GM12878 (cell line): ENCODE results near the gene PLA2G2C. TPM values are rescaled to one million over a fixed set of nuclear protein-coding genes. Genes with fewer than 3 reads are reported as not detected.

Experiments used
- ATAC-seq: fragments of 200-7000 bp; cut with Tn5 transposase; 3 replicates; pipeline ENCODE4 v1.9.1; 2020; ENCODE audit warnings: mild to moderate bottlenecking, moderate library complexity
- BruUV-seq: library from RNA; stranded (reverse); fragments of 400-500 nt; replicated peaks from 2 replicates; lab custom pipeline; 2021; lab: Mats Ljungman, UMichigan
- CTCF ChIA-PET: fragments of 300-600 bp; sonication (Branson Sonifier 250); formaldehyde crosslinking; extraction: SDS; loops from one replicate; lab custom pipeline; 2021; ENCODE audit warnings: inconsistent platforms; lab: Yijun Ruan, JAX
- POLR2A ChIA-PET: fragments of 350-600 bp; formaldehyde crosslinking; extraction: SDS; loops from one replicate; lab custom pipeline; 2021; ENCODE audit warnings: inconsistent platforms; lab: Charles Lee
- RAD21 ChIA-PET: fragments of 300-600 bp; sonication (Branson Sonifier 250); formaldehyde crosslinking; loops from one replicate; lab custom pipeline; 2023; ENCODE audit warnings: antibody characterized with exemption; ENCODE audit not compliant: unreplicated experiment; lab: Charles Lee
- SMC1A ChIA-PET: fragments of 300-600 bp; sonication (Branson Sonifier 250); formaldehyde crosslinking; loops from one replicate; lab custom pipeline; 2023; ENCODE audit not compliant: unreplicated experiment, uncharacterized antibody; lab: Charles Lee
- DNase-seq: peaks from one replicate; pipeline ENCODE4 v3.0.0-alpha.2; 2011; ENCODE audit warnings: low read depth, low spot score
- FAIRE-seq: peaks from 3 replicates; lab custom pipeline; 2011; peaks lifted over from hg19 to GRCh38; lab: Jason Lieb, UNC
- H2AFZ ChIP-seq: 2 replicates; pipeline ENCODE4 v1.6.0; 2011; ENCODE audit warnings: low read depth, low read length, control low read depth; ENCODE audit not compliant: control insufficient read depth
- H3K27ac ChIP-seq: 2 replicates; pipeline ENCODE4 v1.5.1; 2011; ENCODE audit warnings: control low read depth; ENCODE audit not compliant: control insufficient read depth, insufficient read depth
- H3K27me3 ChIP-seq, 2 experiments: replicated peaks in 1 of 2; 2 replicates each; pipeline versions ENCODE4 v1.6.0 to v1.6.1; 2011; ENCODE audit warnings: low read length in 1 of 2; ENCODE audit not compliant: control insufficient read depth in 2 of 2, insufficient read depth in 2 of 2
- H3K36me3 ChIP-seq, 2 experiments: 2 replicates each; pipeline ENCODE4 v1.5.1; 2011; ENCODE audit warnings: low read length in 1 of 2; ENCODE audit not compliant: control insufficient read depth in 2 of 2, insufficient read depth in 2 of 2
- H3K4me1 ChIP-seq: 2 replicates; pipeline ENCODE4 v1.6.1; 2011; ENCODE audit warnings: mild to moderate bottlenecking, low read length, moderate library complexity, mixed read lengths; ENCODE audit not compliant: control insufficient read depth, insufficient read depth
- H3K4me2 ChIP-seq: 2 replicates; pipeline ENCODE4 v1.6.0; 2011; ENCODE audit warnings: control low read depth; ENCODE audit not compliant: control insufficient read depth, insufficient read depth
- H3K4me3 ChIP-seq: fragments of 200-600 bp; sonication (generic); 2 replicates; pipeline ENCODE4 v1.5.1; 2016
- H3K79me2 ChIP-seq: 2 replicates; pipeline ENCODE4 v1.6.0; 2011; ENCODE audit warnings: low read length; ENCODE audit not compliant: control insufficient read depth, insufficient read depth
- H3K9ac ChIP-seq: 2 replicates; pipeline ENCODE4 v1.8.0; 2011; ENCODE audit warnings: low read length, control low read depth, mixed read lengths; ENCODE audit not compliant: control insufficient read depth, insufficient read depth
- H3K9me3 ChIP-seq: replicated peaks from 3 replicates; pipeline ENCODE4 v1.5.1; 2011; ENCODE audit warnings: mild to moderate bottlenecking, low read length; ENCODE audit not compliant: control insufficient read depth, insufficient read depth
- H4K20me1 ChIP-seq: 2 replicates; pipeline ENCODE4 v1.6.0; 2011; ENCODE audit not compliant: control insufficient read depth, insufficient read depth
- ATF7 ChIP-seq: fragments of 450-650 bp; IDR thresholded peaks from 2 replicates; pipeline ENCODE4 v1.6.1; 2016; ENCODE audit warnings: low read depth, mild to moderate bottlenecking
- CREB1 ChIP-seq: IDR thresholded peaks from 2 replicates; pipeline ENCODE4 v1.6.1; 2012; ENCODE audit warnings: low read depth, mild to moderate bottlenecking, inconsistent platforms
- HDAC6 ChIP-seq: fragments of 200-600 bp; sonication (generic); IDR thresholded peaks from one replicate; pipeline ENCODE4 v1.8.0; 2017; ENCODE audit warnings: antibody characterized with exemption; ENCODE audit not compliant: unreplicated experiment
- KDM1A ChIP-seq: fragments of 200-600 bp; sonication (generic); IDR thresholded peaks from 2 replicates; pipeline ENCODE4 v1.6.1; 2016; ENCODE audit warnings: borderline replicate concordance
- MTA2 ChIP-seq: fragments of 450-650 bp; IDR thresholded peaks from 2 replicates; pipeline ENCODE4 v1.6.1; 2016; ENCODE audit warnings: low read depth, mild to moderate bottlenecking, moderate library complexity
- MYC ChIP-seq: IDR thresholded peaks from 2 replicates; pipeline ENCODE4 v1.6.1; 2011; ENCODE audit warnings: mild to moderate bottlenecking, low read length, moderate library complexity, inconsistent platforms; ENCODE audit not compliant: insufficient read depth, insufficient replicate concordance, insufficient read length, severe bottlenecking
- NFYA ChIP-seq: IDR thresholded peaks from 2 replicates; pipeline ENCODE4 v1.6.1; 2011; ENCODE audit warnings: low read depth, mild to moderate bottlenecking, low read length, improper control_type of control experiment, borderline replicate concordance
- PRDM15 ChIP-seq: fragments of 450-650 bp; formaldehyde crosslinking; IDR thresholded peaks from 2 replicates; pipeline ENCODE4 v1.4.0; 2020; ENCODE audit warnings: mild to moderate bottlenecking, moderate library complexity
- ZNF384 ChIP-seq: IDR thresholded peaks from 2 replicates; pipeline ENCODE4 v1.6.1; 2012; ENCODE audit warnings: low read depth, mild to moderate bottlenecking, low read length, improper control_type of control experiment, borderline replicate concordance
- WGBS: methylation state at CpG from one replicate; pipeline ENCODE4 v1.1.6; 2016; ENCODE audit warnings: low lambda C conversion rate; ENCODE audit not compliant: insufficient replicate concordance, insufficient coverage; ENCODE audit errors: missing lambda C conversion rate; 5-methylcytosine and 5-hydroxymethylcytosine counted together
- in situ Hi-C: fragments of 300-500 bp; cut with MboI; formaldehyde crosslinking; loops from 9 replicates; pipeline ENCODE4 v1.14.3; 2018; ENCODE audit warnings: mixed read lengths
- intact Hi-C: fragments of 100-400 bp; cut with micrococcal nuclease; formaldehyde crosslinking; loops from one replicate; pipeline ENCODE4 v1.14.2; 2022; ENCODE audit not compliant: unreplicated experiment
- polyA plus RNA-seq, 11 experiments: library from polyadenylated mRNA; depleted of rRNA in 4 of 11; unstranded in 6 of 11; stranded (reverse) in 5 of 11; fragments of >200 nt; fragmentation: Nextera tagmentation in 4 of 11; fragmentation: Illumina TruSeq in 1 of 11; extraction: Ambion mirVana in 4 of 11; extraction: Trizol in 1 of 11; gene quantifications; 1 replicate in 1 of 11; 2 replicates in 10 of 11; pipeline versions ENCODE4 v1.2.1 to v1.2.3, GENCODE V29; 2011 to 2016; ENCODE audit warnings: inconsistent platforms in 2 of 11, missing spikeins in 2 of 11, low read depth in 1 of 11
- total RNA-seq, 4 experiments: library from RNA; depleted of rRNA in 3 of 4; stranded (reverse); fragments of >200 nt in 3 of 4; fragmentation: Illumina TruSeq in 1 of 4; extraction: Trizol in 1 of 4; gene quantifications; 2 replicates each; pipeline versions ENCODE4 v1.2.1 to v1.2.3, GENCODE V29; 2013 to 2021

Gene PLA2G2C
- total and polyA plus RNA-seq, 10 of the 15 experiments (the other 5 are each of a cell fraction or from before 2014, with no cell fraction given): 0.05 TPM; not detected in 9

GRCh38 chr1:20123722-20124455 lies 62.4 kb downstream of the PLA2G2C start:
- Histone ChIP-seq H3K27ac (peak overlapping the region; percentile 33; the same call in 1 of the 2 replicates), H3K27me3 (no peaks in the 10 kb centered on the region), H3K79me2 (no peaks in the 10 kb centered on the region), H3K4me1 (peaks cover 53% of the 10 kb centered on the region), H3K36me3 (no peaks in the 10 kb centered on the region), H2AFZ (no peak overlapping the region), H4K20me1 (no peaks in the 10 kb centered on the region), H3K4me3 (no peak overlapping the region), H3K4me2 (0 out of 2 replicates have a peak overlapping the region, but pooled peaks have one; percentile 13), H3K9ac (no peak overlapping the region), H3K9me3 (peaks cover 2% of the 10 kb centered on the region; the same call in 1 of the 3 replicates)
- CTCF ChIA-PET: interaction anchor here (1.1 to 3.3 kb wide), 6 partner anchors 10 to 77 kb away, joined by 3 to 17 read pairs (median 6); no protein-coding TSS in a partner anchor
- DNase-seq (no peak), ATAC-seq (peak; percentile 12; the same call in 2 of the 3 replicates), FAIRE-seq (no peak)
- intact Hi-C loops (no loop called here), in situ Hi-C loops (no loop called here)
- RAD21 ChIA-PET: interaction anchor here (0.6 to 4.8 kb wide), 4 partner anchors 28 to 239 kb away, joined by 3 to 28 read pairs (median 9); no protein-coding TSS in a partner anchor
- TF ChIP-seq ATF7 (0 out of 2 replicates have a peak, but pooled peaks have one; percentile 11), NFYA (no peak), ZNF384 (peak; percentile 71)
- no TSS peak for BruUV-seq
- SMC1A ChIA-PET: interaction anchor here (0.7 to 3.6 kb wide), 7 partner anchors 10 to 205 kb away, joined by 3 to 18 read pairs (median 5); no protein-coding TSS in a partner anchor
- POLR2A ChIA-PET: interaction anchor here (0.6 to 3.0 kb wide), 2 partner anchors 44 to 419 kb away, joined by 3 to 11 read pairs; no protein-coding TSS in a partner anchor
- WGBS: 49% methylated on average over 9 of the region's 10 CpGs

GRCh38 chr1:20120796-20121195 lies 65.5 kb downstream of the PLA2G2C start:
- Histone ChIP-seq H3K9me3 (no peaks in the 10 kb centered on the region), H2AFZ (no peak overlapping the region), H3K27me3 (no peaks in the 10 kb centered on the region), H3K4me2 (no peak overlapping the region), H3K36me3 (no peaks in the 10 kb centered on the region), H4K20me1 (no peaks in the 10 kb centered on the region), H3K9ac (no peak overlapping the region), H3K4me1 (peaks cover 34% of the 10 kb centered on the region), H3K27ac (no peak overlapping the region), H3K4me3 (no peak overlapping the region), H3K79me2 (no peaks in the 10 kb centered on the region)
- no peak for DNase-seq
- ATAC-seq: no peak
- 96% methylated on average over 4 of the region's 4 CpGs for WGBS
- in situ Hi-C loops (no loop called here), intact Hi-C loops (no loop called here)
- no peak for FAIRE-seq
- ChIA-PET POLR2A (no interaction called here), RAD21 (interaction anchor here (0.9 to 1.0 kb wide), 2 partner anchors 31 to 63 kb away, joined by 3 to 4 read pairs; no protein-coding TSS in a partner anchor), CTCF (interaction anchor here (0.6 to 1.3 kb wide), 2 partner anchors 40 to 761 kb away, joined by 3 read pairs; no protein-coding TSS in a partner anchor), SMC1A (no interaction called here)
- no TSS peak for BruUV-seq
- TF ChIP-seq KDM1A (no peak), MTA2 (no peak), MYC (no peak), PRDM15 (CRISPR knock-in tag) (no peak), HDAC6 (no peak), CREB1 (no peak)
